HG03139 (cell line): Measurements from ENCODE around the gene SLC9C1.

ENCODE experiments used
- ATAC-seq: cut with Tn5 transposase; IDR thresholded peaks from one replicate; pipeline ENCODE4 v1.9.1; 2021; ENCODE audit not compliant: unreplicated experiment

Gene SLC9C1

DNA sequence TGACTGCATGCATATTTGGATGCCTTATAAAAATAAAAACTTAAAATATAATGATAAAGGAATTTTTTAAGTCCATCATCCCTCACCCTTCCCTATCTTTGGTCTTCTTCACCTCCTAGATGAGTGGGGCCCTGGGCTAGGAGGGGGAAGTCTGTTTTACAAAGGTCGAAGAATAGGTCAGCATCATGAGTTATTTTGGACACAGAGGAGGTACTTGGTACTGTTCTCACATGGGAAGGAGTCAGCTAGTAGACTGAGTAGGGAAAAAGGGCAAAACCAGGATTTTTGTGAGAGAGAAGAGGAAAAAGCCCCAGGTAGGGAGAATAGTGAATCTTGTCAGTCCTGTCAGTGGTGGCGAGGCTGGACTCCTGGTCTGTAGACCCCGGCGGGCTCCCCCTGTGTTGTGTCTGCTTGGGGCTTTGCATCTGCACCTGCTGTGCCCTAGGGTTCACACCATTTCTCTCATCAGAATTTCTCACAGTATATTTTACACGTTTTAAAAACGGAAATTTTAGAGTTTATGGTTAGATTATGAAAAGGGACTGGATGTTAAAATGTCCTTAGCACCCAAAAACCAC is 178.1 kb downstream of the SLC9C1 start:
- no peak for ATAC-seq

DNA sequence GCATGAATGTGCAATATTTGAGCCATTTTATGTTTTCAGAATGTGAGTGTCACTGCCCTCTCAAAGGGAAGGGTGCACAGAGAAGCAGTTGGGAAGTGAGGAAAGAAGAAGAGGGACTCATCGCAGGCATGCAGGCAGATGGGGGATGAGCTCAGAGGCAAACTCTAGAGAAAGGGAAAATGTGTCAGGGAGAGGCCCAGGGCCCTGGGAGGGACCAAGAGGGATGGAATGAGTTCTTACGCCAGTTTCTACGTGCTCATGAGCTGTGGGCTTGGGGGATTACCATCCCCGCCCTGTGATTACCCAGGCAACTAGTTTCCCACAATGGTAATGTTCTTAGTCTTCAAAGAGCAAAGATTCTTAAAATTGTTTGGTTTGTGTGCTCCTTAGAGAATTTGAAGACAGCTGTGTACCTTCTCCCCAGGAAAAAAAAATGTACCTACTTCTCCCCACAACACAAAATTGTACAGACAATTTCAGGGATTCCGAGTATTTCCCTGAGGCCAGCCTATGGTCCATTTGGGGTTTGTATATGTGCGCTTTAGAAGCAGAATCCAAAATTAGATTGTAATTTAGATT is 178.8 kb downstream of the SLC9C1 start:
- ATAC-seq, result no peak

DNA sequence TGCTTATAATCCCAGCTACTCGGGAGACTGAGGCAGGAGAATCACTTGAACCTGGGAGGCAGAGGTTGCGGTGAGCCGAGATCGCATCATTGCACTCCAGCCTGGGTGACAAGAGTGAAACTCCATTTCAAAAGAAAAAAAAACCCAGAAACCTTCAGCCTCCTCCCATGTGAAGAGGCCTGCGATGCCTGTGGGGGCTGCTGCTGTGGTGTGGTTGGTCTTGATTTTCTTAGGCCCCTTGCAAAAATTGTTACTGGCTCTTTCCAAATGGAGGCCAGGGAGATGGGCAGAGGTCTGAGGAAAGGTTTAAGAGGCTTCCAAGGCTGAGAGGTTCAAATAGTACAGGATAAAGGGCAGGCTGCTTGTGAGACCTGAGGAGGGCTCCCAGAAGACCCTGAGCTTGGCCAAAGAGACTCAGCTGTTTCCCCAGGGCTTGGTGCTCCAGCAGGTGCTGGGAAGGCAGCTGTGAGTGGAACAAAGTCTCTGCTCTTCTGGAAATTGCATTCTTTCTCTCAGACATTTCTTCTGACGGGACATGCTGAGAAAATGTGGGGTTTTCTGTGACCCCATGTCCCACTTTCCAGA is 179.3 kb downstream of the SLC9C1 start:
- ATAC-seq, result no peak

DNA sequence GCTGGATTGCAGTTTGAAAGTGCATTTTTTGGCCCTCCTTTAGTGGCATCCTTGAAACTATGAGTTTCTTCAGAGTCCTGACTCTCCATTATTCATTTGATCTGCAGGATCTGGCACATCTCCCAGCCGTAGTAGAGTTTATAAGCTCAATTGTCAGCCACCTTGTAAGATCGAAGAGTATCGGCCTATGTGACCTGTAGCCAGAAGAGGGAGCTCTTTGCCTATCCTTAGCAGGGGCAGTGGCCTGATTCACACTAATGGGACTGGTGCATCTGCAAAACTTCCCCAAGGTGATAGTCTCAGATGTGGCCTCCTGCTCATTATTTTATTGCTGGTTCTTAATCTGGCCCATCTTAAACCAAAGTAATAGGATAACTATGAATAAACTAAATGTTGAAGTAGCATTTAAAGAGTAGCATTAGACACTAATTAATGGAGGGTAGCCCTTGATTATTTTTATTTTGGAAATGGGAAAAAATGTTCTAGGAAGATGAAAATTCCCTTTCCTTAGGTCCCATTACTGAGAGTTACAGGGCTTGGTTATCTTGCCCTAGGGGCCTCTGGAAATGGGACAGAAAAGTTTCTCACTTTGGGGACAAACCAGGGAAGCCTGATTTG is 182.1 kb downstream of the SLC9C1 start:
- ATAC-seq, result peak; percentile 40

DNA sequence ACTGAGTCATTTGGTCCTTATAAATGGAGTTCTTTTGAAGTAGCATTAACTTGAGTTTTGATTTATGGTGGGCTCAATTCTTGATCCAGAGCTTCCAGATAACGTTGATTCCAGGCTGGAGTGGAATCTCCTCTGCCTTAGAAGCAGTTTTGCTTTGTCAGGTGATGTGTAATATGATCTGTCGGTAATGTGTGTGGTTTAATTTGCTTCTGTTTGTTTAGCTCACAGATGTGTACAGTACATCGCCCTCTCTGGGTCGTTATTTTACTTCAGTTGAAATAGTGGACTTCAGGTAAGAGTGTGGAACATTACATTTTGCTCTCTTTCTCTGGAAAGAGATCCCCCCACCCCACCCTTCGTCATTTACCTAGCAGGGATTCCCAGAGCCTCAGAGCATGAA is 184.7 kb downstream of the SLC9C1 start:
- ATAC-seq, result no peak

DNA sequence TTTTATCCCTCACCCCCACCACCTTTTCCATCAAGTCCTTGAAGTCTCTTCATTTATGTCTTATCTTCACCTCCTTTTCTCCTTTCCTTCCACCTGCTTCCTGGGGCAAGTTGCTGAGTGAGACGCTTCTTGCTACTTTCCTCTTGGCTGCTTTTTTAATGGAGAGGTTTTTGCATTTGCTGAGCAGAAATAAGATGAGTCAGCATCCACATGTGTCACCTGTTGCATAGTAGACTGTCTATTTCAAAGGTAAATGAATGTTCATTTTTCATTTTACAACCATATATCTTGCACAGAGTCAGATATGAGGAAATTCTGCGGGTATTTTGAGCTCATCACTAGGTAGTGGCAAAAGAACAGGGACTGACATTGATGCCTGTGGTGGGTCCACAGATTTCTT is 189.2 kb downstream of the SLC9C1 start:
- ATAC-seq, result no peak

DNA sequence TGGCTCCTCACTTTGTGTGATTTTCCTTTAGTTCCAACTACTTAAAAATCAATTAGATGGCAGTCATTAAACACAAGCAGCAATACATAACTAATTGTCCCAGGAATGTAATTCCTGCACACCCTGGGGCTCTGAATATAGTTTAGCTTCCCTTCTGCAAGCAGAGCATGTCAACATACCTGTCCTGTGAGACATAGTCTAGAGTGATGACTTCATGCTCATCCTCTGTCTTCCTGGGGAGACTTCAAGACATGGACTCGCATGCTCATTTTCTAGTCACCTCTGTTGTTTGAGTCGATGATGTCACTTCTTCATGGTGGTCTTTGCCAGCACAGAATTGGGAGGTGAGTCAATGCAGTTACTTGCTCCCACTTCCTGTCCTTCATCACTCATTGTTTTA is 192.1 kb downstream of the SLC9C1 start:
- ATAC-seq, result no peak

DNA sequence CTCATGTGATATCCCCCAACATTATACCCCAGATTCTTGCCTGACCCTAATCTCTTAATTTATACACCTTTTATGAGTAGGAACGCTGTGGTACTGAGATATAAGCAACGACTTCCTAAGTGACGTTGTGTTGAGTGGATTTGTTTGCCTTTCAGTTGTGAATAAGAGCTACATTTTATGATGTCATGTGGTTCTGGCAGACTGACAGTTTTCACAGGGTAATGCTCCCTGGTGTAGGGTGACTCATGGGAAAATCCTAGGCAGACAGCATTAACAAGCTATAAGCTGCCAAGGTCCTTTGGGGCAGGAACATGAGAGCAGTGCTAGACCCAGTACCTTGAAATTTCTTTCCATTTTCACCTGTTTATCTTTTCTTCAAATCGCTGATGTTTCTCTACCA is 196.6 kb downstream of the SLC9C1 start:
- ATAC-seq, result no peak

DNA sequence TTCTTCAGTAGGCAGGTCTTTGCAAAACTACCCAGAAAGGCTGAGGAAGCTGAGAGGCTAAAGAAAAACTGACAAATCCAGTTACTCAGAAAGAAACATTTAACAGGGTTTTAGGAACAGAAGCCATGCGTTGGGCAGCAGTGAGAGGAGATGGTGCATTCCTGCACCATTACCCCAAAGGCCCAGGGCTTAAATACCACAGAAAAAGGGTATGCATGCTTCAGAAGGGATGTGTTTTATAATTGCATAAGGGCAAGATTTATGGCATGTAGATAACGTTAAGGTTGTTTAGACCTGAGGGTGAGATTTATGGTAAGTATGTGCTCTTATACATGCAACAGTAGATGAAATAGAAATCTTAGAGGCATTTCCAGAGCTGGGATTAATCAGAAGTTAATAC is 197.8 kb downstream of the SLC9C1 start:
- ATAC-seq, result no peak

DNA sequence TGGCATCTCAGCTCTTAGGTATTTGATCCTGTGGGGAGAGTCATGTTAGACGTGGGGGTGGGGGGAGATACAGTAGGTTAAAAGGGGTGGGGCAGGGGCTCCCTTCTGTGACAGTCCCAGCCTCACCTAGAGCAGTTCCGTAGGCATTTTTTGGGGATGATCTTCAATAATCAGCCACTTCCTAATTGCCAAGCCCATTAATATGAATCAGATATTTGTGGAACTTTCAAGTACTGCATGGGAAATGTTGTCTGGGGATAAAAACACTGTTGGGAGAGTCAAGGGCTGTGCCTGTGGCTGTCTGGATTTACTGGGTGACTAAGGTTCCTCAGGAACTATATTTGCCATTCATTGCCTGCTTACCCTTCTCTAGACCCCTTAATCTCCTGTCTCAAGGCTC is 198.3 kb downstream of the SLC9C1 start:
- ATAC-seq, result no peak

DNA sequence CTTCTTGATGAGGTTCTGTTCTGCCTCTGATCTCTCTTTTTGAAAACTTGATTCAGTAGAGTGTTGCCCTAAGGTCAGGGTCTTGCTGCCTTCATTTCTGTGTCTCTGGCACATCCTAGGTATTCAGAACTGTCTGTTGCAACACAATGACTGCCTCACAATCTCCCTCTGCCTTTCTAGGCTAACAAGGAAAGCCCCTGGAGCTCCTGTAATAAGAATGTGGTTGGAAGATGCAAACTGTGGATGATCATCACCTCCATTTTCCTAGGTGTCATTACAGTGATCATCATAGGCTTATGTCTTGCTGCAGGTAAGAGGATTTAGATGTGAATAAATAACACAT is 200.9 kb downstream of the SLC9C1 start:
- no peak for ATAC-seq

DNA sequence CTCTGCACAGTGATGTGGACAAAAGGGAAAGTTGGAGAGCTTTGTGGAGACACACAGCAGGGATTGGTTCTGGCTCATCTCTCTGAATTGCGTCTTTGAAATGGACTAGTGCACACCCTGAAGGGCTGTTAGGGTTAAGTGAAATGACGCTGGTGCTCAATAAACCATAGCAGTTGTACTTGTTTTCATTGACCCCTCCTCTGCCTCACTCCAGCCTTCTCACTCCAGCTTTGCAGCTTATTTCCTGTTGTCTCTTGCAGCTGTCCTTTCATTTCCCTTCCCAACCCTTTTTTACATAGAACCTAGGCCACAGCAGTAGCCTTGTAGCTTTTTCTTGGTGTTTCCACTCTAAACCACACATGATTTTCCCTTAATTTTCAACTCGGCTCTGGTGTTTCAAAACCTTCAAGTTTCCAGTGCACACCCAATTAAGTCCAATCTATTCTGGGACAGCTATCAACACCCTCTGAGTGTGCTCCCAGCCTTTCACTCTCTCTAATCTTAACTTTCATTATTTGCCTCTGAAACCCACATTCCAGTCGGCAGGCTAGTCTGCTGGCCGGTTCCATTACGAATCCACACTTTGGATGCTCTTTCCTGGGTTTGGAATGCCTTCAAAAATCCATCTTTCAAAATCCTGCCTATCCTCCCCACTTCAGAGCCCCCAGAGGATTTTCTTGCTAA is 201.4 kb downstream of the SLC9C1 start:
- no peak for ATAC-seq

DNA sequence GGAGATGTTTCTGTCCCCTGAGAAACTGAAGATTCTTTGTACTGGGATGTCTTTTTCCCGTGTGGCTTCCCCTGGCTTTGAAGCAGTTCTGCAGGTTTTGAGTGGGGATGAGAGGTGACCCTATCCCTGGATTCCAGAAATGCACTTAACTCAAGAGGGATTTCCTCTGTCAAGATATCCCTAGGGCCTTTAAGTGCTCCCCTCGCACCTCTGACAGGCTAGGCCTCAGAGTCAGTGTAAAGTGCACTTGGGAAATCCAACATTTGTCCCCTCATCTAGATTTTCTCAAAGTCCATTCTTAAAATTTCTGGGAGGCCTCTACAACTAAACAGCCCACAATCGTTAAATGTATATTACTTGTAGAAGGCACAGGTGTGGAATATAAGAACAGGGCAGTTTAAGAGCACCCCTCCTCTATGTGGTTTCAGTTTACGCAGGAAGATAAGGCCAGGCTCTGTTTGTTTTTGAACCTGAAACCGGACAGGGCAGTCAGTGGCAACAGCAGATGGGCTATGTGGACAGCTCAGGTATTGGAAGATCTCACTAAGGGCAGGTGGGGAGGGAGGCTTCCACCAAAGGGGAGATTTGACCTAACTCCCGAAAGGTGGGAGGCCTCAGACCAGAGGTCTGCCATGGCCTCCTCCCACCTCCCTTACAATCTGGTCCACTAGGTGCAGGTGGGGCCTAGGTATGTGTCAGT is 203.0 kb downstream of the SLC9C1 start:
- no peak for ATAC-seq
